Hematopoietic multipotent progenitor cell treated with erythropoietin and hydrocortisone succinate and interleukin-3 and kit ligand, for 17 days (in vitro differentiated cells): ENCODE measurements around the gene IL17RA.
A peak's percentile ranks its signal among the peaks of the same experiment; 100 is the strongest.

ENCODE experiments used
- DNase-seq: peaks from one replicate; pipeline ENCODE4 v3.0.0-alpha.2; 2015; ENCODE audit warnings: low spot score

The IL17RA gene

DNA sequence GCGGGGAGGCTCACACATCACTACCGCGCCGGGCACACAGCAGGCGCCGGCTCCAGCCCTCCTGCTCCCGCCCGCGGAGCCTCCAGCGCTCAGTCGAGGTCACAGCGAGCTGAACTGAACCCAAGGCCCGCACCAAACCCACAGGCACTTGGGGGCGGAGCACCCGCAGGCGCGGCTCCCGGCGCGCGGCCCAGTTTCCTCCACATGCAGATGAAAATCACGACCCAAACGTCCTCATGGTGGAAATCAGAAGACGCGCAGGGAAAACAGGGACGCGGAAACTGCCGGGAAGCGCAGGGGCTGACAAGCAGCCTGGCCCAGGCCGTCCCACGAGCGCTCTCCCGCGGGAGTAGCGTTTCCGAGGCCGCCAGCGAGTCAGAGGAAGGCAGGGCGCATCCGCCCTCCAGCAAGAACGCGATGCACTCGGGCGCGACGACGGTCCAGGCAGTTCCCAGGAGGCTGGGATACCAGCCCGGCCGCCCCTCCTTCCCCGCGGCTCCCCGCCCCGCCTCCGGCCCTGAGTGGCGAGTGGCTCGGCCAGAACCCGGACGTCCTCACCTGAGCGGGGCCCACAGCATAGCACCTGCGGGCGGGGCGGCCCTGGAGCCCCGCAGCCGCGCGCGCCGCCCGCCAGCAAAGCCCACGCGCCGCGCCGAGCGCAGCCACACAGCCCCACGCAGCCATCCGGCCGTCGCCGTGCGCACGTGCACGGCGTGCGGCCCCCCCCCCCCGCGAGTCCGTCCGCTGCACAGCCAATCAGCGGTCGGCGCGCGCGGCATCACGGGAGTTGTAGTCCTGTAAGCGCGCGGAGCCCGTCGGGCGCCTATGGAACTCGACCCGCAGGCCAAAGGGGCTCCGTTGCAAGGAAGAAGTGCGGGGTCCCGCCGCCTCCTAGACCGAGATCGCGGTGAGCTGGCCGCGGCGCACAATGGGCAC is 74.0 kb downstream of the IL17RA start, which contains the start of gene HDHD5:
TSS of gene HDHD5 (minus strand) at position 710 of the 936 bp plus-strand sequence. CDS start at position 684, 26 bp downstream.
- DNase-seq = peak; percentile 17

- DNase-seq = no peak
These were observed 74.7 kb downstream of the IL17RA start for GRCh38 chr22:17159504-17159951.

GRCh38 chr22:17161991-17162390 is 77.2 kb downstream of the IL17RA start:
- no peak for DNase-seq

DNA sequence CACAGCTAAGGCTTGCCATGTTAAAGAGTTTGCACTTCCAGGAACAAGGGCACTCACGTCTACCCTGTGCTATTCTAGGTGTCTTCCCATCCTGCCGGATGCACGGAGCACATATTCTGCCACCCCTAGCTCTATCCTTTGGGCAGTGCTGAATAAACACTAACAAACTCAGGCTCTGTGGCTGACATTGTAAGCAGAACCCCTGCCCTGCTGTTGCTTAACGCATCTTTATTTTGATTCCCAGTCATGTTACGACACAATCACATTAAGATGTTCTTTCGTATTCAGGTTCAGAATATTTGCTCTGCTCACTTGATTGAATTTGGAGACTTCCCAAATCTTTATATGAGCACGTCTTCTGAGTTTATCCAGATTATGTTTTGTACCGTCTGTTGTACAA is 77.9 kb downstream of the IL17RA start:
- DNase-seq = no peak

DNA sequence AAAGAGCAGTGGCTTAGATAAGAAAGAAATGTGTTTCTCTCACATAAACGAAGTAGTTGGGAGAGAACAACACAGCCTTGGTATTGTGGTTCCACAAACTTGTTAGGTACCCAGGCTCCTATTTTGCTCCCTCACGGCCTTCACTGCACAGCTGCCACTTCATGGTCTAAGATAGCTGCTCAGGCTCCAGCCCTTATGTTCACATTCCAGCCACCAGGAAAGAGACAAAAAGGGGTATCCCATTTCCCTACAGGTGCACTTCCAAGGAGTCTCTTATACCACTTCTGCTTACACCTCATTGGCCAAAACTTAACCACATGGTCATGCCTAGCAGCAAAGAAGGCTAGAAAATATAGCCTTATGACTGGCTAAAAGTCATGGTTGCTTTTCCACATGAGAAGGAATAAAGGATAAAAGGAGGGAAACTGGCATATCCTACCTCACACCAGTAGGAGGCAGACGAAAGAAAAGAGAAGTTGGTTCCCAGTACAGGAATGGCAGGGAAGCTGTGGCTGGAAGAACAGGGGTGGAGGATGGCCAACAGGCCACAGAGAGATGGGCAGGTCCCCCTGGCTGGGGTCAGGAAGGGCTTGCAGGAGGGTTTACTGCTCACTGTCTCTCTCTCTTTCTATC is 79.7 kb downstream of the IL17RA start:
- DNase-seq = no peak
